GM12878 (cell line): ENCODE results near the gene HCN4. TPM values are rescaled to one million over a fixed set of nuclear protein-coding genes. Genes with fewer than 3 reads are reported as not detected.

Source experiments
- MYC ChIP-seq: IDR thresholded peaks from 2 replicates; pipeline ENCODE4 v1.6.1; 2011; ENCODE audit warnings: mild to moderate bottlenecking, low read length, moderate library complexity, inconsistent platforms; ENCODE audit not compliant: insufficient read depth, insufficient replicate concordance, insufficient read length, severe bottlenecking
- NRF1 ChIP-seq: conservative IDR thresholded peaks from 2 replicates; pipeline ENCODE4 v1.6.1; 2011; ENCODE audit warnings: mild to moderate bottlenecking, low read depth, low read length, improper control_type of control experiment
- PAX5 ChIP-seq: IDR thresholded peaks from 2 replicates; pipeline ENCODE4 v1.6.1; 2011; ENCODE audit warnings: low read depth, low read length, borderline replicate concordance
- polyA plus RNA-seq, 11 experiments: library from polyadenylated mRNA; depleted of rRNA in 4 of 11; unstranded in 6 of 11; stranded (reverse) in 5 of 11; fragments of >200 nt; fragmentation: Nextera tagmentation in 4 of 11; fragmentation: Illumina TruSeq in 1 of 11; extraction: Ambion mirVana in 4 of 11; extraction: Trizol in 1 of 11; gene quantifications; 1 replicate in 1 of 11; 2 replicates in 10 of 11; pipeline versions ENCODE4 v1.2.1 to v1.2.3, GENCODE V29; 2011 to 2016; ENCODE audit warnings: inconsistent platforms in 2 of 11, missing spikeins in 2 of 11, low read depth in 1 of 11
- total RNA-seq, 4 experiments: library from RNA; depleted of rRNA in 3 of 4; stranded (reverse); fragments of >200 nt in 3 of 4; fragmentation: Illumina TruSeq in 1 of 4; extraction: Trizol in 1 of 4; gene quantifications; 2 replicates each; pipeline versions ENCODE4 v1.2.1 to v1.2.3, GENCODE V29; 2013 to 2021
- TF ChIP-seq, protein P1 (sequence below): fragments of 450-650 bp; formaldehyde crosslinking; IDR thresholded peaks from 2 replicates; pipeline ENCODE4 v1.5.0; 2022; ENCODE audit warnings: mild to moderate bottlenecking, missing genetic modification characterization
- TF ChIP-seq, protein P2 (sequence below): IDR thresholded peaks from 2 replicates; pipeline ENCODE4 v1.6.1; 2012; ENCODE audit warnings: low read length, inconsistent platforms
- TF ChIP-seq, protein P3 (sequence below): fragments of 450-650 bp; IDR thresholded peaks from 2 replicates; pipeline ENCODE4 v1.6.1; 2018; ENCODE audit warnings: mild to moderate bottlenecking, low read depth, moderate library complexity; ENCODE audit not compliant: partially characterized antibody
- TF ChIP-seq, protein P4 (sequence below), 3 experiments: IDR thresholded peaks in 2 of 3; conservative IDR thresholded peaks in 1 of 3; 2 replicates each; pipeline ENCODE4 v1.5.1; 2011; ENCODE audit warnings: low read depth in 3 of 3, low read length in 3 of 3, mild to moderate bottlenecking in 3 of 3, control low read depth in 2 of 3, moderate library complexity in 2 of 3, inconsistent platforms in 1 of 3, mixed read lengths in 1 of 3; ENCODE audit not compliant: control insufficient read depth in 2 of 3, insufficient read depth in 1 of 3; ENCODE audit errors: extremely low read depth in 1 of 3
- TF ChIP-seq, protein P5 (sequence below): IDR thresholded peaks from 2 replicates; pipeline ENCODE4 v1.6.1; 2012; ENCODE audit warnings: low read depth, low read length, improper control_type of control experiment

The HCN4 gene
- total and polyA plus RNA-seq, 10 of the 15 experiments (the other 5 are each of a cell fraction or from before 2014, with no cell fraction given), result 0.03 to 0.10 TPM; not detected in 8

DNA sequence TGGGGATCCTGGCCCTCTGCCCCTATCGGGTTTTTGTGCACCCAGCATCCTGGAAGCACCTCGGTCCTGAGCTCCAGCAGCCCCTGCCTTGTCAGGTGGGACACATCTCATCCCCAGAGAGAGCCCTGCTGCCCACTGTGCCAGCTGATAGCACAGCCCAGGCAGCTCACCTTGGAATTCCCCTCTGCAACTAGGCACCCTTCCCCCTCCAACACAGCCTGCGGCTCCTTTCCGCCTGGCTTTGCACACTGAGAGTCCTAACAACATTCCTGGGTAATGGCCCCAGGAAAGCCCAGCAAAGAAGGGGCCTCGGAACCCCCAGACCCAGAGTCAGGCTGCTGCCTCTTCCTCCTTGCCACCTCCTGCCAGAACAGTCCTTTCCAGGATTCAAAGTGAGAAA, 5.9 kb downstream of the HCN4 start (continued):
- TF ChIP-seq, protein P1, sequence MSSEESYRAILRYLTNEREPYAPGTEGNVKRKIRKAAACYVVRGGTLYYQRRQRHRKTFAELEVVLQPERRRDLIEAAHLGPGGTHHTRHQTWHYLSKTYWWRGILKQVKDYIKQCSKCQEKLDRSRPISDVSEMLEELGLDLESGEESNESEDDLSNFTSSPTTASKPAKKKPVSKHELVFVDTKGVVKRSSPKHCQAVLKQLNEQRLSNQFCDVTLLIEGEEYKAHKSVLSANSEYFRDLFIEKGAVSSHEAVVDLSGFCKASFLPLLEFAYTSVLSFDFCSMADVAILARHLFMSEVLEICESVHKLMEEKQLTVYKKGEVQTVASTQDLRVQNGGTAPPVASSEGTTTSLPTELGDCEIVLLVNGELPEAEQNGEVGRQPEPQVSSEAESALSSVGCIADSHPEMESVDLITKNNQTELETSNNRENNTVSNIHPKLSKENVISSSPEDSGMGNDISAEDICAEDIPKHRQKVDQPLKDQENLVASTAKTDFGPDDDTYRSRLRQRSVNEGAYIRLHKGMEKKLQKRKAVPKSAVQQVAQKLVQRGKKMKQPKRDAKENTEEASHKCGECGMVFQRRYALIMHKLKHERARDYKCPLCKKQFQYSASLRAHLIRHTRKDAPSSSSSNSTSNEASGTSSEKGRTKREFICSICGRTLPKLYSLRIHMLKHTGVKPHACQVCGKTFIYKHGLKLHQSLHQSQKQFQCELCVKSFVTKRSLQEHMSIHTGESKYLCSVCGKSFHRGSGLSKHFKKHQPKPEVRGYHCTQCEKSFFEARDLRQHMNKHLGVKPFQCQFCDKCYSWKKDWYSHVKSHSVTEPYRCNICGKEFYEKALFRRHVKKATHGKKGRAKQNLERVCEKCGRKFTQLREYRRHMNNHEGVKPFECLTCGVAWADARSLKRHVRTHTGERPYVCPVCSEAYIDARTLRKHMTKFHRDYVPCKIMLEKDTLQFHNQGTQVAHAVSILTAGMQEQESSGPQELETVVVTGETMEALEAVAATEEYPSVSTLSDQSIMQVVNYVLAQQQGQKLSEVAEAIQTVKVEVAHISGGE (CRISPR knock-in tag), result no peak
- TF ChIP-seq, protein P2, sequence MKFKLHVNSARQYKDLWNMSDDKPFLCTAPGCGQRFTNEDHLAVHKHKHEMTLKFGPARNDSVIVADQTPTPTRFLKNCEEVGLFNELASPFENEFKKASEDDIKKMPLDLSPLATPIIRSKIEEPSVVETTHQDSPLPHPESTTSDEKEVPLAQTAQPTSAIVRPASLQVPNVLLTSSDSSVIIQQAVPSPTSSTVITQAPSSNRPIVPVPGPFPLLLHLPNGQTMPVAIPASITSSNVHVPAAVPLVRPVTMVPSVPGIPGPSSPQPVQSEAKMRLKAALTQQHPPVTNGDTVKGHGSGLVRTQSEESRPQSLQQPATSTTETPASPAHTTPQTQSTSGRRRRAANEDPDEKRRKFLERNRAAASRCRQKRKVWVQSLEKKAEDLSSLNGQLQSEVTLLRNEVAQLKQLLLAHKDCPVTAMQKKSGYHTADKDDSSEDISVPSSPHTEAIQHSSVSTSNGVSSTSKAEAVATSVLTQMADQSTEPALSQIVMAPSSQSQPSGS, result no peak
- TF ChIP-seq, protein P3, sequence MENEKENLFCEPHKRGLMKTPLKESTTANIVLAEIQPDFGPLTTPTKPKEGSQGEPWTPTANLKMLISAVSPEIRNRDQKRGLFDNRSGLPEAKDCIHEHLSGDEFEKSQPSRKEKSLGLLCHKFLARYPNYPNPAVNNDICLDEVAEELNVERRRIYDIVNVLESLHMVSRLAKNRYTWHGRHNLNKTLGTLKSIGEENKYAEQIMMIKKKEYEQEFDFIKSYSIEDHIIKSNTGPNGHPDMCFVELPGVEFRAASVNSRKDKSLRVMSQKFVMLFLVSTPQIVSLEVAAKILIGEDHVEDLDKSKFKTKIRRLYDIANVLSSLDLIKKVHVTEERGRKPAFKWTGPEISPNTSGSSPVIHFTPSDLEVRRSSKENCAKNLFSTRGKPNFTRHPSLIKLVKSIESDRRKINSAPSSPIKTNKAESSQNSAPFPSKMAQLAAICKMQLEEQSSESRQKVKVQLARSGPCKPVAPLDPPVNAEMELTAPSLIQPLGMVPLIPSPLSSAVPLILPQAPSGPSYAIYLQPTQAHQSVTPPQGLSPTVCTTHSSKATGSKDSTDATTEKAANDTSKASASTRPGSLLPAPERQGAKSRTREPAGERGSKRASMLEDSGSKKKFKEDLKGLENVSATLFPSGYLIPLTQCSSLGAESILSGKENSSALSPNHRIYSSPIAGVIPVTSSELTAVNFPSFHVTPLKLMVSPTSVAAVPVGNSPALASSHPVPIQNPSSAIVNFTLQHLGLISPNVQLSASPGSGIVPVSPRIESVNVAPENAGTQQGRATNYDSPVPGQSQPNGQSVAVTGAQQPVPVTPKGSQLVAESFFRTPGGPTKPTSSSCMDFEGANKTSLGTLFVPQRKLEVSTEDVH, result no peak
- TF ChIP-seq, protein P4, sequence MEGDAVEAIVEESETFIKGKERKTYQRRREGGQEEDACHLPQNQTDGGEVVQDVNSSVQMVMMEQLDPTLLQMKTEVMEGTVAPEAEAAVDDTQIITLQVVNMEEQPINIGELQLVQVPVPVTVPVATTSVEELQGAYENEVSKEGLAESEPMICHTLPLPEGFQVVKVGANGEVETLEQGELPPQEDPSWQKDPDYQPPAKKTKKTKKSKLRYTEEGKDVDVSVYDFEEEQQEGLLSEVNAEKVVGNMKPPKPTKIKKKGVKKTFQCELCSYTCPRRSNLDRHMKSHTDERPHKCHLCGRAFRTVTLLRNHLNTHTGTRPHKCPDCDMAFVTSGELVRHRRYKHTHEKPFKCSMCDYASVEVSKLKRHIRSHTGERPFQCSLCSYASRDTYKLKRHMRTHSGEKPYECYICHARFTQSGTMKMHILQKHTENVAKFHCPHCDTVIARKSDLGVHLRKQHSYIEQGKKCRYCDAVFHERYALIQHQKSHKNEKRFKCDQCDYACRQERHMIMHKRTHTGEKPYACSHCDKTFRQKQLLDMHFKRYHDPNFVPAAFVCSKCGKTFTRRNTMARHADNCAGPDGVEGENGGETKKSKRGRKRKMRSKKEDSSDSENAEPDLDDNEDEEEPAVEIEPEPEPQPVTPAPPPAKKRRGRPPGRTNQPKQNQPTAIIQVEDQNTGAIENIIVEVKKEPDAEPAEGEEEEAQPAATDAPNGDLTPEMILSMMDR (IDR thresholded peaks at IDR 0.05 in 2 of 3, conservative IDR thresholded peaks at IDR 0.05 in 1 of 3; ENCODE audit: control insufficient read depth in 2 of 3, extremely low read depth in 1 of 3, insufficient read depth in 1 of 3, low read depth in 3 of 3, low read length in 3 of 3), result no peak
- TF ChIP-seq MYC, result no peak
- no peak for TF ChIP-seq NRF1
- TF ChIP-seq, protein P5, sequence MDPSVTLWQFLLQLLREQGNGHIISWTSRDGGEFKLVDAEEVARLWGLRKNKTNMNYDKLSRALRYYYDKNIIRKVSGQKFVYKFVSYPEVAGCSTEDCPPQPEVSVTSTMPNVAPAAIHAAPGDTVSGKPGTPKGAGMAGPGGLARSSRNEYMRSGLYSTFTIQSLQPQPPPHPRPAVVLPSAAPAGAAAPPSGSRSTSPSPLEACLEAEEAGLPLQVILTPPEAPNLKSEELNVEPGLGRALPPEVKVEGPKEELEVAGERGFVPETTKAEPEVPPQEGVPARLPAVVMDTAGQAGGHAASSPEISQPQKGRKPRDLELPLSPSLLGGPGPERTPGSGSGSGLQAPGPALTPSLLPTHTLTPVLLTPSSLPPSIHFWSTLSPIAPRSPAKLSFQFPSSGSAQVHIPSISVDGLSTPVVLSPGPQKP, result no peak
- no peak for TF ChIP-seq PAX5
